ENCODE results near the gene DSCAML1.

The DSCAML1 gene

GRCh38 chr11:117733316-117733715, 63.7 kb downstream of the DSCAML1 start:
- no peak for TF ChIP-seq CTCF (conservative IDR thresholded peaks at IDR 0.05)
- H3K27ac ChIP-seq = no peak overlapping the region

- TF ChIP-seq CTCF (conservative IDR thresholded peaks at IDR 0.05) = no peak
- no peak overlapping the region for H3K27ac ChIP-seq
Measured at GRCh38 chr11:117731722-117732290, 65.2 kb downstream of the DSCAML1 start.

- TF ChIP-seq CTCF (conservative IDR thresholded peaks at IDR 0.05) = no peak
Measured at GRCh38 chr11:117730208-117730800, 66.7 kb downstream of the DSCAML1 start.

GRCh38 chr11:117725048-117725734, 71.8 kb downstream of the DSCAML1 start:
- no peak overlapping the region for H3K27ac ChIP-seq
- no peak for TF ChIP-seq CTCF (conservative IDR thresholded peaks at IDR 0.05)

More at GRCh38 chr11:117730208-117730800, 66.7 kb downstream of the DSCAML1 start:
- no peak overlapping the region for H3K27ac ChIP-seq

- no peak for TF ChIP-seq CTCF (conservative IDR thresholded peaks at IDR 0.05)
- H3K27ac ChIP-seq = no peak overlapping the region
Measured at GRCh38 chr11:117724621-117725020, 72.4 kb downstream of the DSCAML1 start.

GRCh38 chr11:117724104-117724503, 72.9 kb downstream of the DSCAML1 start:
- TF ChIP-seq CTCF (conservative IDR thresholded peaks at IDR 0.05) = no peak
- no peak overlapping the region for H3K27ac ChIP-seq

GRCh38 chr11:117723277-117724024, 73.6 kb downstream of the DSCAML1 start:
- no peak overlapping the region for H3K27ac ChIP-seq
- no peak for TF ChIP-seq CTCF (conservative IDR thresholded peaks at IDR 0.05)

Measured in VCaP (cell line).